ENCODE data around the gene TSPAN18. TPM values are rescaled to one million over a fixed set of nuclear protein-coding genes. Genes with fewer than 3 reads are reported as not detected.

The TSPAN18 gene
- total and polyA plus RNA-seq, 8 donors, result 0.69 to 2.7 (median 1.5) TPM

DNA sequence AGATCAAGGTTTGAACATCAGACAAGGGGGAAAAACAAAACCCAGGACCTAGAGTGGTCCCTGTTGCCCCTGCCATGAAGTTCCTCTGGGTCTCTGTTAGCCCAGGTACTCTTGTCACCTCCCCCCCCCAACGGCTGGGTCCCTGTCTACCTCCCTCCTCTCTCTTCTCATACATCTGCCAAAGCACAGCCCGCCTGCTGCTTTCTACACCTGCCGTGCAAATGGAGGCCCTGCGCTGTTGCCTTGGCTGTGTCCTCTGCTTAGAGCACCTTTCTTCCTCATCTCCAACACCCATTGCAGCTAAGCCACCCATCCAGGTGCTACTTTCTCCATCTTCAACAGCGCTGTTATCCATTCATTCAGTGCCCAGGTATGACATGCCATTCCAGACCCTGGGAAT lies 124.7 kb downstream of the TSPAN18 start:
- H3K4me3 ChIP-seq, result no peak overlapping the region
- no peaks in the 10 kb centered on the region for H3K4me1 ChIP-seq
- FAIRE-seq (no peak), DNase-seq (no peak), ATAC-seq (no peak)
- H3K36me3 ChIP-seq, result no peaks in the 10 kb centered on the region
- H3K27me3 ChIP-seq, result no peaks in the 10 kb centered on the region
- H3K9me3 ChIP-seq, result no peaks in the 10 kb centered on the region
- intact Hi-C loops (cut with DNase I), result no loop called here
- no peak overlapping the region for H3K27ac ChIP-seq
- 78 to 80% methylated on average over 5 of the region's 5 CpGs for WGBS, 2 donors
- TF ChIP-seq, protein P1, sequence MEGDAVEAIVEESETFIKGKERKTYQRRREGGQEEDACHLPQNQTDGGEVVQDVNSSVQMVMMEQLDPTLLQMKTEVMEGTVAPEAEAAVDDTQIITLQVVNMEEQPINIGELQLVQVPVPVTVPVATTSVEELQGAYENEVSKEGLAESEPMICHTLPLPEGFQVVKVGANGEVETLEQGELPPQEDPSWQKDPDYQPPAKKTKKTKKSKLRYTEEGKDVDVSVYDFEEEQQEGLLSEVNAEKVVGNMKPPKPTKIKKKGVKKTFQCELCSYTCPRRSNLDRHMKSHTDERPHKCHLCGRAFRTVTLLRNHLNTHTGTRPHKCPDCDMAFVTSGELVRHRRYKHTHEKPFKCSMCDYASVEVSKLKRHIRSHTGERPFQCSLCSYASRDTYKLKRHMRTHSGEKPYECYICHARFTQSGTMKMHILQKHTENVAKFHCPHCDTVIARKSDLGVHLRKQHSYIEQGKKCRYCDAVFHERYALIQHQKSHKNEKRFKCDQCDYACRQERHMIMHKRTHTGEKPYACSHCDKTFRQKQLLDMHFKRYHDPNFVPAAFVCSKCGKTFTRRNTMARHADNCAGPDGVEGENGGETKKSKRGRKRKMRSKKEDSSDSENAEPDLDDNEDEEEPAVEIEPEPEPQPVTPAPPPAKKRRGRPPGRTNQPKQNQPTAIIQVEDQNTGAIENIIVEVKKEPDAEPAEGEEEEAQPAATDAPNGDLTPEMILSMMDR (IDR thresholded peaks at IDR 0.05), result no peak

DNA sequence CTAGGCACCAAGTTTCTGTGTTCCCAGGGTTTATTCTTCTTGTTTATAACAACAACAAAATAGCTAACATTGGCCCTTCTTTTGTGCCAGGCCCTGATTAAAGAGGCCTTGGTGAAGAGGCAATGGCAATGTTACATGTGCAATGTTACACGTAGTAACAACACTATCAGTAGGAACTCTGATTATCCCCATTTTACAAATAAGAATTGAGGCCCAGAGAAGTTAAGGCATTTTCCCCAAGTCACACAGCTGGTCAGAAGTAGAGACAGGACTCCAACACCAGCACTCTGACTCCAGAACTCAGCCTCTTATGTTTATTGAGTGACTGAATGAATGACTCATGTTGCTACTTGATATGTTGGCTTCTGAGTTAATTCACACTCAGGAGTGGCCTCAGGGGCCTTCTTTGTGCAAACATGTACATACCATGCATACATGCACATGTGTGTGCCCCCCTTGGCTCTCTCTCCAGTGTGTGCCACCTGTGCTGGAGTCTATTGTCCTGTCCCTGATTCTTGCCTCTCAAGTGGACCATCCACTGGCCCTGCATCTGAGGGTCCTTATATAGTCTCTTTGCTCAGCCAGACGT lies 125.5 kb downstream of the TSPAN18 start:
- DNase-seq, result no peak
- no peaks in the 10 kb centered on the region for H3K36me3 ChIP-seq
- 38 to 51% methylated on average over 2 of the region's 2 CpGs for WGBS, 2 donors
- no peaks in the 10 kb centered on the region for H3K9me3 ChIP-seq
- no peak overlapping the region for H3K27ac ChIP-seq
- no peak for ATAC-seq
- no peak overlapping the region for H3K4me3 ChIP-seq
- TF ChIP-seq, protein P1 (IDR thresholded peaks at IDR 0.05), result no peak
- no peak for FAIRE-seq
- intact Hi-C loops (cut with DNase I), result no loop called here
- H3K4me1 ChIP-seq, result no peaks in the 10 kb centered on the region
- no peaks in the 10 kb centered on the region for H3K27me3 ChIP-seq

DNA sequence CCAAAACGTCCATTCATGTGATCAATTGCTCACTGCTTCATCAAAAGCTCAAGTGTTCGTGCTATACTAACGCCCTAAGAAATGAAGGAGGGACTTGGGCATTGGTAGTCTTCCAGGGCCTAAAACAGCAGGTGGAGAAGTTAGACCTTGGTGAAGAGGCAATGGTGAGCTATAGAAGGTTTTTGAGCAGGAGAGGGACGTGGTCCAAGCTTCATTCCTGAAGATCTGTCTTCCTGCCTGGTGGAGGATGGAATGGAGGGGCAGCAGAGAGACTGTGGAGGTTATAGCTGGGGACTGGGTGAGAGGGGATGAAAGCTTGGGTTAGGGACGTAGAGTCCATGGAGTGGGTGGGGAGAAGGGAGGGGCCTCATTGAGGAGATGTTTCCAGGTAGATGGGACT lies 126.2 kb downstream of the TSPAN18 start:
- FAIRE-seq, result no peak
- H3K4me3 ChIP-seq, result no peak overlapping the region

DNA sequence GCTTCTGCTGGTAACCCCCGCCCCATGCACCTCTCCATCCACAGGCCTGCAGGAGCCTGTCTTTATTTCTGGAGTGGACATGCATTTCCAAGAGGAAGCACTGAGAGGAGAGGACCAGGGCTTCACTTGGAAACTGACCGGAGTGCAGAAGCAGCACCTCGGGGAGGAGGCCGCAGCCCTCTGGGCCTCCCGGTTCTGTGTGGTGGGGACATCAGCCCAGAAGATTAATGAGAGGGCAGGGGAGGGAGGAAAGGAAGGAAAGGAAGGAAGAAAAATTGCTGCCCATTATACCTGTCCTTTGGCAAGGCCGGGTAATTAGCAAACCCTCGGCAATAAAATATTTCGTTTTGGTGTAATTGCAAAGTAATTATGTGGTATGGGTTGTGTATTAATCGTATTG lies 126.9 kb downstream of the TSPAN18 start:
- ATAC-seq, result peak in 2 of 4 donors; percentile 53 to 57
- Histone ChIP-seq H3K27ac (no peak overlapping the region), H3K4me3 (no peak overlapping the region), H3K36me3 (no peaks in the 10 kb centered on the region), H3K9me3 (no peaks in the 10 kb centered on the region), H3K4me1 (no peaks in the 10 kb centered on the region), H3K27me3 (no peaks in the 10 kb centered on the region)
- intact Hi-C loops (cut with DNase I), result no loop called here
- TF ChIP-seq, protein P1 (IDR thresholded peaks at IDR 0.05), result no peak
- 56% methylated on average over 9 of the region's 9 CpGs for WGBS, 2 donors
- DNase-seq, result no peak
- no peak for FAIRE-seq

More for the DNA sequence above, 126.2 kb downstream of the TSPAN18 start:
- ATAC-seq (no peak), DNase-seq (no peak)
- whole genome bisulfite sequencing, 2 donors, result 56 to 61% methylated on average over 5 of the region's 5 CpGs
- Histone ChIP-seq H3K9me3 (no peaks in the 10 kb centered on the region), H3K4me1 (no peaks in the 10 kb centered on the region), H3K27ac (no peak overlapping the region), H3K36me3 (no peaks in the 10 kb centered on the region), H3K27me3 (no peaks in the 10 kb centered on the region)
- intact Hi-C loops (cut with DNase I), result no loop called here
- TF ChIP-seq, protein P1 (IDR thresholded peaks at IDR 0.05), result no peak

DNA sequence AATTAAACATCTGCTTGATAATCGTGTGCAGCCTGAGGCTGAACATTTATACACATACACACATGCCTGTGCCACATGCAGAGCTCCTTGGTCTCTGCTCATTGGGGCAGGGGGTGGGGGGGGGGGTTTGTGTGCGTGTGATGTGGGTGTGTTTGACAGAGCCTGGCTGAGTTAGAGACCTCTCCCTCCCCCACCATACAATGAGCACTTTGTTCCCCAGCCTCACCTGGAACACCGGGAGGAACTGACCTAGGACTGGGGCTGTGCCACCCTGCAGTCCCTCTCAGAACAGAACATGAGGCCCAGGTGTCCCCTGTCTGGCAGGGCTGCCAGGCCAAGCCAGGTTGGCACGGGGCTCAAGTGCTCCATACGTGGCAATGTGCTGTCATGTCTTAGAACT lies 127.3 kb downstream of the TSPAN18 start:
- Histone ChIP-seq H3K27ac (peak overlapping the region in 1 of 4 donors; percentile 10), H3K36me3 (no peaks in the 10 kb centered on the region), H3K27me3 (no peaks in the 10 kb centered on the region), H3K4me1 (no peaks in the 10 kb centered on the region), H3K4me3 (no peak overlapping the region), H3K9me3 (no peaks in the 10 kb centered on the region)
- TF ChIP-seq, protein P1 (IDR thresholded peaks at IDR 0.05), result no peak
- peak; percentile 23 to 80 (median 68) for ATAC-seq
- 46 to 49% methylated on average over 4 to 5 of the region's 5 CpGs for WGBS, 2 donors
- DNase-seq, result peak in 2 of 6 donors; percentile 5 to 24
- intact Hi-C loops (cut with DNase I), result no loop called here
- FAIRE-seq, result no peak

Measured in pancreas (tissue), 10 donors.